ENCODE results near the gene IQCH.

Gene IQCH

DNA sequence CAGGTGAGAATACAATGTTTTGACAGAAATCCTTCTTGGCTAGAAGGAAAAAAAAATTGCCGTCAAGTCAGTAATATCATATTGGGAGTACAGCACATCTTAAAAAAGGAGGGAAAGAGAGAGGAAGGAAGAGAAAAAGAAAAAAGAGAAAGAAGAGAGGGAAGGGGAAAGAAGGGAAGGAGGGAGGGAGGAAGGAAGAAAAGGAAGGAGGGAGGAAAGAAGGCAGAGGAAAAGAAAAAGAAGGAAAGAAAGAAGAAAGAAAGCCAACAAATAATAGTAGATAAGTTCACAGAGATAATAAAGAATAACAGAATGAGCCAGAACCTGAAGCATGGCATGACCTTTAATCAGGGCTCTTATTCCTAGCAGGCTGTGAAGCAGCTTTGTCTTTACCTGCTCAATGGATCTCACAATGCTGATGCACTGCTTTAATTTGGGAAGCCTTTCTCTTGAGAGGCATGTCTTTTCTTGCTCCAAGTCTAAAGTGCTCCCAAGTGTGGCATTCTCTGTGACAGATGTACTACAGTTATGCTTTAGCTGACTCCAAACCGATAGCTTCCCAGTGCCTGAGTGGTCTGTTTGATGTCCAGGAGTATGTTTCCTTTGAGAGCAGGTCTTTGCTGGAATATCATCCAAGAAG is 114.9 kb downstream of the IQCH start:
- POLR2A ChIA-PET: no interaction called here
- CTCF ChIA-PET: no interaction called here

GRCh38 chr15:67370206-67370954 is 115.8 kb downstream of the IQCH start:
- ChIA-PET POLR2A (no interaction called here), CTCF (no interaction called here)
- DNase-seq (ENCODE audit: low read depth, low spot score): no peak
- no peak overlapping the region for H3K4me3 ChIP-seq (ENCODE audit: low read depth, low read length)
- TF ChIP-seq CTCF (IDR thresholded peaks at IDR 0.05; ENCODE audit: insufficient read depth, low read length, missing control alignments): no peak

More for the DNA sequence above, 114.9 kb downstream of the IQCH start:
- TF ChIP-seq CTCF (IDR thresholded peaks at IDR 0.05; ENCODE audit: insufficient read depth, low read length, missing control alignments): no peak
- no peak for DNase-seq (ENCODE audit: low read depth, low spot score)
- H3K4me3 ChIP-seq (ENCODE audit: low read depth, low read length): no peak overlapping the region

- DNase-seq (ENCODE audit: low read depth, low spot score): no peak
- TF ChIP-seq CTCF (IDR thresholded peaks at IDR 0.05; ENCODE audit: insufficient read depth, low read length, missing control alignments): no peak
- POLR2A ChIA-PET: no interaction called here
- no peak overlapping the region for H3K4me3 ChIP-seq (ENCODE audit: low read depth, low read length)
- CTCF ChIA-PET: interaction anchor here (1.3 kb wide), 1 partner anchor 11 kb away, joined by 4 read pairs; no protein-coding TSS in a partner anchor
These were observed 118.0 kb downstream of the IQCH start for GRCh38 chr15:67372543-67372942.

- no peak overlapping the region for H3K4me3 ChIP-seq (ENCODE audit: low read depth, low read length)
- ChIA-PET POLR2A (no interaction called here), CTCF (interaction anchor here (1.3 kb wide), 1 partner anchor 12 kb away, joined by 4 read pairs; no protein-coding TSS in a partner anchor)
- DNase-seq (ENCODE audit: low read depth, low spot score): no peak
- TF ChIP-seq CTCF (IDR thresholded peaks at IDR 0.05; ENCODE audit: insufficient read depth, low read length, missing control alignments): no peak
These were observed 118.5 kb downstream of the IQCH start for GRCh38 chr15:67372986-67373675.

DNA sequence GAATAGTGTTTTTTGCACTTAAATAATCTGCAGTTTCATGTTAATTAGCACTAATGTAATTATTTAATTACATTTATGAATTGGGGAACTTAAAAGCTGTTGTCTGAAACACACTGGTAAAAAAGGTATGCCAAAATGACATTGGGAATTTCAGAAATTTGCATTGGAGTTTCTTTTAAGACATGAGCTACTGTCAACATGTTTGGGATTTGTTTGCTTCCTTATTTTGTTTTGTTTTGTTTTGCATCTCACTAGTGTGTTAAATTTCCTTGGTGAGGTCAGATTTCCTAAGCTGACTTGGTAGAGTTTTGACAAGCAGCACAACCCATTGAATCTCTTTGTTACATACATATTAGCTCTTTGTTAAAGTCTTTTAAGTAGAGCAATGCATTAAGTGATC is 119.4 kb downstream of the IQCH start:
- no peak for DNase-seq (ENCODE audit: low read depth, low spot score)
- ChIA-PET POLR2A (no interaction called here), CTCF (interaction anchor here (0.6 to 1.9 kb wide), 2 partner anchors 10 to 334 kb away, joined by 3 to 7 read pairs; no protein-coding TSS in a partner anchor)
- H3K4me3 ChIP-seq (ENCODE audit: low read depth, low read length): no peak overlapping the region
- TF ChIP-seq CTCF (IDR thresholded peaks at IDR 0.05; ENCODE audit: insufficient read depth, low read length, missing control alignments): no peak

DNA sequence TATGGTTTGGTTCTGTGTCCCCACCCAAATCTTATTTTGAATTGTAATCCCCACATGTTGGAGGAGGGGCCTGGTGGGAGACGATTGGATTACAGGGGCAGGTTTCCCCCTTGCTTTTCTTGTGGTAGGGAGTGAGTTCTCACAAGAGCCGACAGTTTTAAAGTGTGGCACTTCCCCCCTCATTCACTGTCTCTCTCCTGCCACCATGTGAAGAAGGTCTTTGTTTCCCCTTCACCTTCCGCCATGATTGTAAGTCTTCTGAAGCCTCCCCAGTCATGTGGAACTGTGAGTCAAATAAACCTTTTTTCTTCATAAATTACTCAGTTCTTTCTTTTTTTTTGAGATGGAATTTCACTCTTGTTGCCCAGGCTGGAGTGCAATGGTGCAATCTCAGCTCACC is 124.9 kb downstream of the IQCH start:
- DNase-seq (ENCODE audit: low read depth, low spot score): no peak
- no peak overlapping the region for H3K4me3 ChIP-seq (ENCODE audit: low read depth, low read length)
- ChIA-PET CTCF (no interaction called here), POLR2A (no interaction called here)
- no peak for TF ChIP-seq CTCF (IDR thresholded peaks at IDR 0.05; ENCODE audit: insufficient read depth, low read length, missing control alignments)
